H1 (cell line): ENCODE data around the gene RAB44.

Experiments
- KDM1A ChIP-seq: fragments of 200-600, 300-600 bp; sonication (generic); IDR thresholded peaks from 2 replicates; pipeline ENCODE4 v1.7.1; 2016; ENCODE audit warnings: mild to moderate bottlenecking, low read length, borderline replicate concordance
- POLR2A ChIP-seq, 2 experiments: IDR thresholded peaks; 1 replicate in 1 of 2; 2 replicates in 1 of 2; pipeline ENCODE4 v1.6.1; 2011; ENCODE audit warnings: low read depth in 2 of 2, low read length in 2 of 2, mild to moderate bottlenecking in 2 of 2; ENCODE audit errors: control extremely low read depth in 1 of 2
- RBBP5 ChIP-seq: IDR thresholded peaks from 2 replicates; pipeline ENCODE4 v1.7.1; 2012; ENCODE audit warnings: low read depth, mild to moderate bottlenecking, inconsistent platforms, low read length, moderate library complexity, borderline replicate concordance
- TF ChIP-seq, protein P1 (sequence below), 3 experiments: IDR thresholded peaks; 1 replicate in 2 of 3; 2 replicates in 1 of 3; pipeline versions ENCODE4 v1.5.1 to v1.6.1; 2011; ENCODE audit warnings: low read length in 3 of 3, mild to moderate bottlenecking in 3 of 3, inconsistent platforms in 2 of 3, low read depth in 1 of 3, moderate library complexity in 1 of 3; ENCODE audit not compliant: insufficient read depth in 1 of 3; ENCODE audit errors: control extremely low read depth in 1 of 3

DNA sequence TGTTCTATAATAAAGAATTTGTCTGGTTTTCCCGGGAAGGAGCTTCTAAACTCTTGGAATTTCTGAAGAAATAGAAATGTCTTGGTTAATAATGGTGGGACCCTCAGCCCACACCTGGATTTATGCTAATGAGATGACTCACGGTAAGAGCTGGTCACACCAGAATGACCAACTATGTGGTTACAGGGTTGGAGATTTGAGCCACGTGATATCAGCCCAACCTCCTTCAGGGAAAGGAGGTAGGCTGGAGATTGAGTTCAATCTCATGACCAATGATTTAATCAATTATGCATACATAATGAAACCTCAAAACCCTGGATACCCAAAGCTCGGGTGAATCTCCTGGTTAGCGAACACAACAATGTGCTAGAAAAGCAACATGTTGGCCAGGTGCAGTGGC, 41.2 kb upstream of the RAB44 start:
- TF ChIP-seq RBBP5 (no peak), POLR2A (IDR thresholded peaks at IDR 0.05; ENCODE audit: control extremely low read depth in 1 of 2, low read depth in 2 of 2, low read length in 2 of 2) (no peak), KDM1A (no peak)
- TF ChIP-seq, protein P1, sequence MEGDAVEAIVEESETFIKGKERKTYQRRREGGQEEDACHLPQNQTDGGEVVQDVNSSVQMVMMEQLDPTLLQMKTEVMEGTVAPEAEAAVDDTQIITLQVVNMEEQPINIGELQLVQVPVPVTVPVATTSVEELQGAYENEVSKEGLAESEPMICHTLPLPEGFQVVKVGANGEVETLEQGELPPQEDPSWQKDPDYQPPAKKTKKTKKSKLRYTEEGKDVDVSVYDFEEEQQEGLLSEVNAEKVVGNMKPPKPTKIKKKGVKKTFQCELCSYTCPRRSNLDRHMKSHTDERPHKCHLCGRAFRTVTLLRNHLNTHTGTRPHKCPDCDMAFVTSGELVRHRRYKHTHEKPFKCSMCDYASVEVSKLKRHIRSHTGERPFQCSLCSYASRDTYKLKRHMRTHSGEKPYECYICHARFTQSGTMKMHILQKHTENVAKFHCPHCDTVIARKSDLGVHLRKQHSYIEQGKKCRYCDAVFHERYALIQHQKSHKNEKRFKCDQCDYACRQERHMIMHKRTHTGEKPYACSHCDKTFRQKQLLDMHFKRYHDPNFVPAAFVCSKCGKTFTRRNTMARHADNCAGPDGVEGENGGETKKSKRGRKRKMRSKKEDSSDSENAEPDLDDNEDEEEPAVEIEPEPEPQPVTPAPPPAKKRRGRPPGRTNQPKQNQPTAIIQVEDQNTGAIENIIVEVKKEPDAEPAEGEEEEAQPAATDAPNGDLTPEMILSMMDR (IDR thresholded peaks at IDR 0.05; ENCODE audit: control extremely low read depth in 1 of 3, insufficient read depth in 1 of 3, low read depth in 1 of 3, low read length in 3 of 3) = no peak
